ENCODE measurements around the gene TSHZ2. TPM values are rescaled to one million over a fixed set of nuclear protein-coding genes. Genes with fewer than 3 reads are reported as not detected.
A peak's percentile ranks its signal among the peaks of the same experiment; 100 is the strongest.
"Not testable (repeated sequence)": the region's sequence is repeated elsewhere in the genome, so short reads cannot be mapped to it uniquely, and the experiment has no call there.

TSHZ2 gene
- total RNA-seq, 1 experiment from 2014 or later, result 0.20 TPM

- DNase-seq (ENCODE audit: low spot score), result peak; percentile 88
- no peaks in the 10 kb centered on the region for H3K27me3 Mint-ChIP-seq (ENCODE audit: low read depth)
- peaks cover 17% of the 10 kb centered on the region for H3K4me1 Mint-ChIP-seq
- peak overlapping the region; percentile 54 for H3K4me3 Mint-ChIP-seq
- CTCF ChIA-PET, result interaction anchor here (0.6 to 3.4 kb wide), 22 partner anchors 26 to 691 kb away, joined by 3 to 63 read pairs (median 4); no protein-coding TSS in a partner anchor
- ATAC-seq, result peak; percentile 93
- TF ChIP-seq MAX (CRISPR knock-in tag; IDR thresholded peaks at IDR 0.05), result peak; percentile 29; the same call in 1 of the 2 replicates
- peak; percentile 83; the same call in 1 of the 2 replicates for TF ChIP-seq SMAD3 (CRISPR knock-in tag; IDR thresholded peaks at IDR 0.05; ENCODE audit: borderline replicate concordance)
- no peak for TF ChIP-seq SMAD4 (CRISPR knock-in tag; IDR thresholded peaks at IDR 0.05)
- peak; percentile 64 for TF ChIP-seq ZNF121 (CRISPR knock-in tag; IDR thresholded peaks at IDR 0.05)
- 0 out of 2 replicates have a peak, but pooled peaks have one; percentile 33 for TF ChIP-seq FOXK1 (CRISPR knock-in tag; IDR thresholded peaks at IDR 0.05)
- TF ChIP-seq FOXP1 (CRISPR knock-in tag; IDR thresholded peaks at IDR 0.05; ENCODE audit: borderline replicate concordance), result peak; percentile 56; the same call in 1 of the 2 replicates
- TF ChIP-seq ZNF396 (CRISPR knock-in tag; IDR thresholded peaks at IDR 0.05; ENCODE audit: borderline replicate concordance), result no peak
- no peak for TF ChIP-seq MXD4 (CRISPR knock-in tag; IDR thresholded peaks at IDR 0.05; ENCODE audit: borderline replicate concordance)
- peak; percentile 42; the same call in 1 of the 2 replicates for TF ChIP-seq CTCF (IDR thresholded peaks at IDR 0.05)
- TF ChIP-seq HMGXB4 (CRISPR knock-in tag; IDR thresholded peaks at IDR 0.05), result peak; percentile 55; the same call in 1 of the 2 replicates
- 0 out of 2 replicates have a peak, but pooled peaks have one; percentile 49 for TF ChIP-seq ZNF232 (CRISPR knock-in tag; IDR thresholded peaks at IDR 0.05)
- TF ChIP-seq USF1 (CRISPR knock-in tag; IDR thresholded peaks at IDR 0.05), result peak; percentile 81
- TF ChIP-seq GABPB1 (CRISPR knock-in tag; IDR thresholded peaks at IDR 0.05), result 0 out of 2 replicates have a peak, but pooled peaks have one; percentile 53
- TF ChIP-seq USF2 (CRISPR knock-in tag; IDR thresholded peaks at IDR 0.05), result peak; percentile 86
- H3K27ac Mint-ChIP-seq, result no peak overlapping the region
- no peaks in the 10 kb centered on the region for H3K36me3 Mint-ChIP-seq
- H3K9me3 Mint-ChIP-seq, result no peaks in the 10 kb centered on the region
- POLR2A ChIA-PET, result no interaction called here
These were observed 441.1 kb downstream of the TSHZ2 start for GRCh38 chr20:53413186-53413631.

GRCh38 chr20:53413845-53414244, 441.7 kb downstream of the TSHZ2 start:
- POLR2A ChIA-PET; H3K36me3 Mint-ChIP-seq; DNase-seq (ENCODE audit: low spot score); ATAC-seq; H3K27ac Mint-ChIP-seq; H3K4me3 Mint-ChIP-seq; H3K9me3 Mint-ChIP-seq; H3K27me3 Mint-ChIP-seq (ENCODE audit: low read depth): not testable (repeated sequence)
- CTCF ChIA-PET, result interaction anchor here (0.6 to 3.4 kb wide), 13 partner anchors 26 to 690 kb away, joined by 3 to 63 read pairs (median 4); no protein-coding TSS in a partner anchor
- peaks cover 17% of the 10 kb centered on the region for H3K4me1 Mint-ChIP-seq

GRCh38 chr20:53419693-53420460, 447.7 kb downstream of the TSHZ2 start:
- H3K36me3 Mint-ChIP-seq, result no peaks in the 10 kb centered on the region
- ATAC-seq, result no peak
- no peak overlapping the region for H3K4me3 Mint-ChIP-seq
- no peaks in the 10 kb centered on the region for H3K4me1 Mint-ChIP-seq
- POLR2A ChIA-PET, result no interaction called here
- DNase-seq (ENCODE audit: low spot score), result no peak
- H3K9me3 Mint-ChIP-seq, result 0 out of 2 replicates have a peak, but pooled peaks cover 3% of the 10 kb centered on the region
- CTCF ChIA-PET, result no interaction called here
- 0 out of 2 replicates have a peak overlapping the region, but pooled peaks have one; percentile 6 for H3K27ac Mint-ChIP-seq
- no peaks in the 10 kb centered on the region; the same call in 1 of the 2 replicates for H3K27me3 Mint-ChIP-seq (ENCODE audit: low read depth)
- TF ChIP-seq FOXK1 (CRISPR knock-in tag; IDR thresholded peaks at IDR 0.05) (no peak), ATF2 (CRISPR knock-in tag; IDR thresholded peaks at IDR 0.05; ENCODE audit: borderline replicate concordance, low read depth) (no peak), ZBTB43 (CRISPR knock-in tag; IDR thresholded peaks at IDR 0.05) (no peak), ZMAT4 (CRISPR knock-in tag; IDR thresholded peaks at IDR 0.05) (no peak), NR1H2 (CRISPR knock-in tag; IDR thresholded peaks at IDR 0.05) (no peak), ETV6 (CRISPR knock-in tag; IDR thresholded peaks at IDR 0.05) (no peak), E2F1 (CRISPR knock-in tag; IDR thresholded peaks at IDR 0.05) (no peak)

Measured in WTC11 (cell line).